Measurements from ENCODE around the gene CDKAL1. TPM values are rescaled to one million over a fixed set of nuclear protein-coding genes. Genes with fewer than 3 reads are reported as not detected.

CDKAL1 gene
- total and polyA plus RNA-seq, 2 donors (not counting 3 experiments of a cell fraction or from before 2014, with no cell fraction given): 6.1 to 20.5 TPM

DNA sequence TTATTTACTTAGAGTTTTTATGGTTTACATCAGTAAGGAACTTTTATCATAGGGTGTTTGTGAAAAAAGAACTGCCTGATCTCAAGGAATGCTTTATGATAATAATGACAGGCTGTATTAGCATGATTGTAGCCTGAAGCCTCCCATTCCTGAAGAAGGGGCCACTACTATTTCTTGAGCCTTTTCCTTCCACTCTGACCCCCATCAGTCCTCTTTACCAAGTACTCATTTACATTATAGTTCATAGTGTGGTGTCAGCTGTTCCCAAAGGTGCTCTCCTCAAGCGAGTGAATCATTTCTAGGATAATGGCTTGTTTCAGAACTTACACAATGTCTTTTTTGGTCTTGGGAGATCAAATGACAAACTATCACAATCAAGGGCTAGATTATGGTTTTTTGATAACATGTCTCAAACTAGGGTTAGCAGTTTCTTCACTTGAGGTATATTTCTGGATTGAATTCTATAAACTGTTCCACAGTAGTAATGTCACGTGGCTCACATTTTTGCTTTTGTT, 283.6 kb downstream of the CDKAL1 start:
- no peaks in the 10 kb centered on the region for H3K36me3 ChIP-seq (ENCODE audit: control insufficient read depth in 2 of 2, extremely low read depth in 1 of 2, insufficient read depth in 2 of 2, low read length in 2 of 2)
- H3K27ac ChIP-seq (ENCODE audit: insufficient read depth, low read depth, low read length): no peak overlapping the region
- DNase-seq (ENCODE audit: low read depth, low spot score) (no peak), FAIRE-seq (no peak)
- BruUV-seq (replicated peaks): no TSS peak
- no peak overlapping the region for H2AFZ ChIP-seq (ENCODE audit: low read depth, low read length)
- H3K9me1 ChIP-seq (replicated peaks; ENCODE audit: control insufficient read depth, extremely low read depth, insufficient read depth, low read length): no peaks in the 10 kb centered on the region
- no peaks in the 10 kb centered on the region for H3K9me3 ChIP-seq (replicated peaks; ENCODE audit: control insufficient read depth, insufficient read depth, low read length)
- ChIA-PET POLR2A (no interaction called here), CTCF (interaction anchor here (1.5 kb wide), 1 partner anchor 254 kb away, joined by 4 read pairs; no protein-coding TSS in a partner anchor)
- H3K4me2 ChIP-seq (ENCODE audit: insufficient read depth, low read length): no peak overlapping the region
- no peak overlapping the region for H3K4me3 ChIP-seq (replicated peaks in 1 of 3; ENCODE audit: insufficient read depth in 1 of 3, low read depth in 1 of 3, low read length in 3 of 3)
- H3K4me1 ChIP-seq (ENCODE audit: control insufficient read depth, extremely low read depth, insufficient read depth, low read length): no peaks in the 10 kb centered on the region
- H3K27me3 ChIP-seq (ENCODE audit: control insufficient read depth in 2 of 2, insufficient read depth in 2 of 2, low read length in 2 of 2): no peaks in the 10 kb centered on the region
- dilution Hi-C loops (cut with MboI; ENCODE audit: extremely low pct_ligation_motif_present, low sequenced_read_pairs) (no loop called here), intact Hi-C loops (cut with micrococcal nuclease) (loop anchor here (10.0 kb wide), 1 partner anchor 187 kb away; no protein-coding TSS in a partner anchor)
- TF ChIP-seq POLR2A (IDR thresholded peaks at IDR 0.05; ENCODE audit: low read depth, low read length) (no peak), MYC (IDR thresholded peaks at IDR 0.05; ENCODE audit: low read depth, low read length) (no peak), EZH2 (IDR thresholded peaks at IDR 0.05; ENCODE audit: borderline replicate concordance, low read depth, low read length, severe bottlenecking) (no peak), JUN (IDR thresholded peaks at IDR 0.05; ENCODE audit: borderline replicate concordance, insufficient read depth, insufficient read length, low read depth) (no peak), GATA2 (IDR thresholded peaks at IDR 0.05; ENCODE audit: insufficient read depth, insufficient read length, low read depth, low read length) (no peak), FOS (IDR thresholded peaks at IDR 0.05; ENCODE audit: borderline replicate concordance, insufficient read depth, low read length) (no peak), POLR2AphosphoS5 (IDR thresholded peaks at IDR 0.05; ENCODE audit: insufficient read depth, low read depth, low read length) (no peak), CTCF (IDR thresholded peaks at IDR 0.05; ENCODE audit: extremely low read depth in 1 of 2, insufficient read depth in 1 of 2, low read depth in 1 of 2, low read length in 2 of 2) (no peak)
- TF ChIP-seq, protein P1, sequence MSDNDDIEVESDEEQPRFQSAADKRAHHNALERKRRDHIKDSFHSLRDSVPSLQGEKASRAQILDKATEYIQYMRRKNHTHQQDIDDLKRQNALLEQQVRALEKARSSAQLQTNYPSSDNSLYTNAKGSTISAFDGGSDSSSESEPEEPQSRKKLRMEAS (IDR thresholded peaks at IDR 0.05; ENCODE audit: insufficient read depth, insufficient read length): no peak
- H3K9ac ChIP-seq (replicated peaks; ENCODE audit: extremely low read depth, insufficient read depth, low read length): no peak overlapping the region
- H3K79me2 ChIP-seq (ENCODE audit: control insufficient read depth, insufficient read depth, low read length): no peaks in the 10 kb centered on the region
- H4K20me1 ChIP-seq (replicated peaks; ENCODE audit: control insufficient read depth, extremely low read depth, insufficient read depth, low read length): no peaks in the 10 kb centered on the region
